B cell (primary cell): ENCODE results near the gene LRRC40.

Source experiments
- EZH2 ChIP-seq: IDR thresholded peaks from 2 replicates; pipeline ENCODE4 v1.6.1; 2012; ENCODE audit warnings: borderline replicate concordance, low read depth, mild to moderate bottlenecking, moderate library complexity, low read length; ENCODE audit not compliant: insufficient read depth, poor library complexity, severe bottlenecking
- TF ChIP-seq, protein P1 (sequence below): fragments of 200-600 bp; IDR thresholded peaks from one replicate; pipeline ENCODE4 v1.8.0; 2022; ENCODE audit warnings: antibody characterized with exemption, mild to moderate bottlenecking

GRCh38 chr1:70140894-70141293, 64.5 kb downstream of the LRRC40 start:
- TF ChIP-seq, protein P1, sequence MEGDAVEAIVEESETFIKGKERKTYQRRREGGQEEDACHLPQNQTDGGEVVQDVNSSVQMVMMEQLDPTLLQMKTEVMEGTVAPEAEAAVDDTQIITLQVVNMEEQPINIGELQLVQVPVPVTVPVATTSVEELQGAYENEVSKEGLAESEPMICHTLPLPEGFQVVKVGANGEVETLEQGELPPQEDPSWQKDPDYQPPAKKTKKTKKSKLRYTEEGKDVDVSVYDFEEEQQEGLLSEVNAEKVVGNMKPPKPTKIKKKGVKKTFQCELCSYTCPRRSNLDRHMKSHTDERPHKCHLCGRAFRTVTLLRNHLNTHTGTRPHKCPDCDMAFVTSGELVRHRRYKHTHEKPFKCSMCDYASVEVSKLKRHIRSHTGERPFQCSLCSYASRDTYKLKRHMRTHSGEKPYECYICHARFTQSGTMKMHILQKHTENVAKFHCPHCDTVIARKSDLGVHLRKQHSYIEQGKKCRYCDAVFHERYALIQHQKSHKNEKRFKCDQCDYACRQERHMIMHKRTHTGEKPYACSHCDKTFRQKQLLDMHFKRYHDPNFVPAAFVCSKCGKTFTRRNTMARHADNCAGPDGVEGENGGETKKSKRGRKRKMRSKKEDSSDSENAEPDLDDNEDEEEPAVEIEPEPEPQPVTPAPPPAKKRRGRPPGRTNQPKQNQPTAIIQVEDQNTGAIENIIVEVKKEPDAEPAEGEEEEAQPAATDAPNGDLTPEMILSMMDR = no peak
- no peak for TF ChIP-seq EZH2
